ENCODE results near the gene KNOP1. TPM values are rescaled to one million over a fixed set of nuclear protein-coding genes. Genes with fewer than 3 reads are reported as not detected.

The KNOP1 gene, protein sequence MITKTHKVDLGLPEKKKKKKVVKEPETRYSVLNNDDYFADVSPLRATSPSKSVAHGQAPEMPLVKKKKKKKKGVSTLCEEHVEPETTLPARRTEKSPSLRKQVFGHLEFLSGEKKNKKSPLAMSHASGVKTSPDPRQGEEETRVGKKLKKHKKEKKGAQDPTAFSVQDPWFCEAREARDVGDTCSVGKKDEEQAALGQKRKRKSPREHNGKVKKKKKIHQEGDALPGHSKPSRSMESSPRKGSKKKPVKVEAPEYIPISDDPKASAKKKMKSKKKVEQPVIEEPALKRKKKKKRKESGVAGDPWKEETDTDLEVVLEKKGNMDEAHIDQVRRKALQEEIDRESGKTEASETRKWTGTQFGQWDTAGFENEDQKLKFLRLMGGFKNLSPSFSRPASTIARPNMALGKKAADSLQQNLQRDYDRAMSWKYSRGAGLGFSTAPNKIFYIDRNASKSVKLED
- total RNA-seq = 11.4 TPM

GRCh38 chr16:19717741-19718623 is at the start of gene KNOP1, which contains the start of gene IQCK:
Gene KNOP1, minus strand, starts transcription at chr16:19718227. Its CDS starts 3,192 bp downstream, at chr16:19715035.
Gene IQCK, plus strand, starts transcription at chr16:19718271. Its CDS starts 36 bp downstream, at chr16:19718307.

Other genes with a start within 250 kb of the KNOP1 start
- 37.7 TPM for gene GDE1, start 196.1 kb downstream of the KNOP1 start, total RNA-seq
- 23.1 TPM for gene CCP110, start 194.3 kb downstream of the KNOP1 start, total RNA-seq
- gene VPS35L, start 162.5 kb downstream of the KNOP1 start, total RNA-seq = 47.2 TPM
- 34.2 TPM for gene IQCK, start within 50 bp of the KNOP1 start, total RNA-seq
- 109 TPM for gene GPRC5B, start 166.6 kb upstream of the KNOP1 start, total RNA-seq

All from metanephros (tissue), 1 donor.